Tibial nerve (tissue), 4 donors: ENCODE measurements around the gene GIMAP7.
"Not testable (repeated sequence)": the region's sequence is repeated elsewhere in the genome, so short reads cannot be mapped to it uniquely, and the experiment has no call there.

ENCODE experiments used
- CTCF ChIP-seq, 5 experiments: fragments of 200-600 bp in 3 of 5; fragments of 450-650 bp in 2 of 5; sonication (generic) in 3 of 5; IDR thresholded peaks; one replicate each; pipeline ENCODE4 v1.5.1; 2016 to 2019; ENCODE audit warnings: antibody characterized with exemption in 5 of 5, mild to moderate bottlenecking in 3 of 5, moderate library complexity in 2 of 5
- EP300 ChIP-seq, 2 donors: sonication (generic); formaldehyde crosslinking; IDR thresholded peaks; one replicate each; pipeline ENCODE4 v1.6.1; 2017; ENCODE audit warnings: antibody characterized with exemption in 2 of 2, mild to moderate bottlenecking in 1 of 2
- POLR2A ChIP-seq, 2 donors: fragments of 450-650 bp; IDR thresholded peaks; one replicate each; pipeline ENCODE4 v1.6.1; 2017; ENCODE audit warnings: antibody characterized with exemption in 2 of 2, mild to moderate bottlenecking in 2 of 2, moderate library complexity in 2 of 2

- TF ChIP-seq CTCF, POLR2A, EP300 (IDR thresholded peaks at IDR 0.05): not testable (repeated sequence)
Measured at GRCh38 chr7:150493442-150493841, 21.2 kb upstream of the GIMAP7 start.
